Measurements from ENCODE around the gene TIMP3. TPM values are rescaled to one million over a fixed set of nuclear protein-coding genes. Genes with fewer than 3 reads are reported as not detected.

The TIMP3 gene
- total RNA-seq, 2 experiments from 2014 or later: not detected

- Mint-ChIP-seq H3K36me3 (ENCODE audit: low read depth) (no peaks in the 10 kb centered on the region), H3K4me3 (no peak overlapping the region), H3K27ac (no peak overlapping the region), H3K27me3 (ENCODE audit: low read depth) (no peaks in the 10 kb centered on the region), H3K9me3 (ENCODE audit: insufficient read depth) (no peaks in the 10 kb centered on the region), H3K4me1 (ENCODE audit: low read depth) (no peaks in the 10 kb centered on the region)
- POLR2A ChIA-PET: no interaction called here
- CTCF ChIA-PET: interaction anchor here (1.1 kb wide), 1 partner anchor 9 kb away, joined by 3 read pairs; no protein-coding TSS in a partner anchor
- DNase-seq (no peak), ATAC-seq (no peak)
Observed at GRCh38 chr22:32826537-32826936, 25.0 kb downstream of the TIMP3 start.

- Mint-ChIP-seq H3K36me3 (ENCODE audit: low read depth) (no peaks in the 10 kb centered on the region), H3K4me1 (ENCODE audit: low read depth) (peaks cover 4% of the 10 kb centered on the region), H3K9me3 (ENCODE audit: insufficient read depth) (no peaks in the 10 kb centered on the region), H3K27ac (no peak overlapping the region), H3K27me3 (ENCODE audit: low read depth) (no peaks in the 10 kb centered on the region), H3K4me3 (no peak overlapping the region)
- DNase-seq (no peak), ATAC-seq (no peak)
- POLR2A ChIA-PET: no interaction called here
- CTCF ChIA-PET: interaction anchor here (1.1 kb wide), 1 partner anchor 9 kb away, joined by 3 read pairs; no protein-coding TSS in a partner anchor
Observed at GRCh38 chr22:32827049-32827602, 25.6 kb downstream of the TIMP3 start.

GRCh38 chr22:32828150-32828549 lies 26.6 kb downstream of the TIMP3 start:
- ChIA-PET POLR2A (no interaction called here), CTCF (no interaction called here)
- ATAC-seq (no peak), DNase-seq (no peak)
- Mint-ChIP-seq H3K4me1 (ENCODE audit: low read depth) (peaks cover 6% of the 10 kb centered on the region), H3K27ac (no peak overlapping the region), H3K36me3 (ENCODE audit: low read depth) (no peaks in the 10 kb centered on the region), H3K27me3 (ENCODE audit: low read depth) (no peaks in the 10 kb centered on the region), H3K9me3 (ENCODE audit: insufficient read depth) (no peaks in the 10 kb centered on the region), H3K4me3 (no peak overlapping the region)

DNA sequence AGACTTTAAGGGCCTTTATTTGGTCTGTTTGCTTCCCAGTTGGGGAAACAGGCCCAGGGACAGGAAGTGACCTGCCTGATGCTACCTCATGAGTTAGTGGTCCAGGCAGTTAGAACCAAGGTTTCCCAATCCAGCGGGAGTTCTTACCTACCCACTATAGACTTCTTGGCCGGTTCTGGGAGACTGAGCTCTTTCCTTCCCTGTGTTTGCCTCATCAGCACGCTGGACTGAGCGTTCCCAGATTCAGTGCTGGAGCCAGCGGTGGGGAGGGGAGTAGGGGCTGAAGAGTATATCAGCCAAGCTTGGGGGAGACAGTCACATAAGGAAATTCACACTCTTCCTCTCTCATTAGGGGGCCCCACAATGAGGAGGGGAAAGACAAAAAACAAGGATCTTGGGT lies 27.1 kb downstream of the TIMP3 start:
- H3K4me3 Mint-ChIP-seq: no peak overlapping the region
- ATAC-seq (no peak), DNase-seq (no peak)
- ChIA-PET CTCF (interaction anchor here (1.3 kb wide), 1 partner anchor 32 kb away, joined by 3 read pairs; no protein-coding TSS in a partner anchor), POLR2A (no interaction called here)
- no peaks in the 10 kb centered on the region for H3K36me3 Mint-ChIP-seq (ENCODE audit: low read depth)
- H3K9me3 Mint-ChIP-seq (ENCODE audit: insufficient read depth): no peaks in the 10 kb centered on the region
- peaks cover 6% of the 10 kb centered on the region for H3K4me1 Mint-ChIP-seq (ENCODE audit: low read depth)
- no peak overlapping the region for H3K27ac Mint-ChIP-seq
- H3K27me3 Mint-ChIP-seq (ENCODE audit: low read depth): no peaks in the 10 kb centered on the region

GRCh38 chr22:32829451-32829851 lies 27.9 kb downstream of the TIMP3 start:
- no peaks in the 10 kb centered on the region for H3K27me3 Mint-ChIP-seq (ENCODE audit: low read depth)
- no peak overlapping the region for H3K27ac Mint-ChIP-seq
- no peaks in the 10 kb centered on the region for H3K36me3 Mint-ChIP-seq (ENCODE audit: low read depth)
- no peaks in the 10 kb centered on the region for H3K9me3 Mint-ChIP-seq (ENCODE audit: insufficient read depth)
- H3K4me3 Mint-ChIP-seq: no peak overlapping the region
- ATAC-seq: no peak
- no peak for DNase-seq
- CTCF ChIA-PET: interaction anchor here (1.3 kb wide), 1 partner anchor 33 kb away, joined by 3 read pairs; no protein-coding TSS in a partner anchor
- peaks cover 6% of the 10 kb centered on the region for H3K4me1 Mint-ChIP-seq (ENCODE audit: low read depth)
- POLR2A ChIA-PET: interaction anchor here (0.5 kb wide), 1 partner anchor 837 kb away, joined by 4 read pairs; no protein-coding TSS in a partner anchor

DNA sequence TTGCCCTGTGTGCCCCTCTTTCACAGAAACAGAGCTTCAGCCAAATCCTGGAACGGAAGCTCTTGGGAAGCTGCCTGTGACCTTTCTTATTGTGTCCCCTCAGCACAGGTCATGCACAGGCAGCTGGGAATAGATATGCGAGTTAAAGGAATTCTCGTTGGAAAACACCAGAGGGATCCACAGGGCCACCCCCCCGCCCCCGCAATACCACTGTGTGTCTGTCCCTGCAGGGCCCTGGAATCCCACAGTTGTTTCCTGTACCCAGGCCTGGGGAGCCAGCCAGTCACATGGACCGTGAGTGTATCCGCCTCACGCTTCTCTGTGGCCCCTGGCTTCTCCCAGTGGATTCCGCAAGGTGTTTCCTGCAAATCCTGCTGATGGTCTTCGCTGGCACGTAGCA lies 29.0 kb downstream of the TIMP3 start:
- Mint-ChIP-seq H3K27me3 (ENCODE audit: low read depth) (no peaks in the 10 kb centered on the region), H3K27ac (no peak overlapping the region), H3K4me3 (no peak overlapping the region), H3K4me1 (ENCODE audit: low read depth) (peaks cover 6% of the 10 kb centered on the region), H3K9me3 (ENCODE audit: insufficient read depth) (no peaks in the 10 kb centered on the region), H3K36me3 (ENCODE audit: low read depth) (no peaks in the 10 kb centered on the region)
- POLR2A ChIA-PET: no interaction called here
- ATAC-seq (no peak), DNase-seq (no peak)
- CTCF ChIA-PET: no interaction called here

- Mint-ChIP-seq H3K4me3 (no peak overlapping the region), H3K36me3 (ENCODE audit: low read depth) (no peaks in the 10 kb centered on the region)
Observed at GRCh38 chr22:32830957-32831356, 29.5 kb downstream of the TIMP3 start.

DNA sequence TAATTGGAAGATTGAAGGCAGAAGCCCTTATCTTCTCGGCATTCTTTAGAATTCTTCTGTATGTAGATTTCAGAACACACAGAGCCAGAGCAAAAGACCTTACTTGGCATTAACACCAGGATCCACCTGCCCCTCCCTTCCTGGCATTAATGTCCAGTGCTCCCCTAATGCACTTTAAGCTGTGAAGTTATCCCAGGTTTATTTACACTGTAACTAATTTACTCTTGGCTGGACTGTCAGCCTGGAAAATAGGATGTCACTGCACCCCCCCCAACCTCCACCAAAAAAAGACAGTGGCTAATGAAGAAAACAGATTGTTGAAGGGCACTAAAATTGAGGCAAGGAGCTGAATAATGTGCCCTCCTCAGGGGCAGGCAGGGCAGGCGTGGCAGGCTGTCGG lies 30.1 kb downstream of the TIMP3 start:
- ChIA-PET CTCF (no interaction called here), POLR2A (no interaction called here)

More at GRCh38 chr22:32830957-32831356, 29.5 kb downstream of the TIMP3 start:
- H3K9me3 Mint-ChIP-seq (ENCODE audit: insufficient read depth): no peaks in the 10 kb centered on the region
- CTCF ChIA-PET: no interaction called here
- no peak for ATAC-seq
- H3K4me1 Mint-ChIP-seq (ENCODE audit: low read depth): peaks cover 6% of the 10 kb centered on the region
- H3K27ac Mint-ChIP-seq: no peak overlapping the region
- no peak for DNase-seq
- no peaks in the 10 kb centered on the region for H3K27me3 Mint-ChIP-seq (ENCODE audit: low read depth)
- POLR2A ChIA-PET: no interaction called here

DNA sequence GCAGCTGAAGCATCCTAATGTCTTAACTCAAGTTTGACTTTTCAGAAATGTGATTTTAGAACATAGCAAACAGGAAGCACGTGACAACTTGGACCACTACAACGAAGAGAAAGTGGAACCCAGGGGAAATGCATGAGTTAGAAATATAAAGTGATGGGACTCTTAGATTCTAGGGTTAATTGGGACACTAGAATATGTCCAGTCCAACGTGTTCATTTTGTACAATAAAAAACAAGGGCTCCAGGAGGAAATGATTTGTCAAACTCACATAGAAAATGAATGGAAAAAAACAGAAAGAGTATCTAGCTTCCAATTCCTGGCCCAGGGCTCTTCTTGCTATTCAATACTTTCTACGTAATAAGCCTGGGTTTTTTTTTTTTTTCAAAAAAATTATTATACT lies 30.7 kb downstream of the TIMP3 start:
- Mint-ChIP-seq H3K36me3 (ENCODE audit: low read depth) (no peaks in the 10 kb centered on the region), H3K27me3 (ENCODE audit: low read depth) (no peaks in the 10 kb centered on the region), H3K27ac (no peak overlapping the region), H3K4me1 (ENCODE audit: low read depth) (peaks cover 6% of the 10 kb centered on the region), H3K4me3 (no peak overlapping the region), H3K9me3 (ENCODE audit: insufficient read depth) (no peaks in the 10 kb centered on the region)
- ChIA-PET CTCF (no interaction called here), POLR2A (interaction anchor here (0.6 kb wide), 1 partner anchor 356 kb away, joined by 3 read pairs; no protein-coding TSS in a partner anchor)
- no peak for DNase-seq
- no peak for ATAC-seq

More for the DNA sequence above, 30.1 kb downstream of the TIMP3 start:
- H3K4me1 Mint-ChIP-seq (ENCODE audit: low read depth): peaks cover 6% of the 10 kb centered on the region
- H3K36me3 Mint-ChIP-seq (ENCODE audit: low read depth): no peaks in the 10 kb centered on the region
- DNase-seq (no peak), ATAC-seq (no peak)
- H3K9me3 Mint-ChIP-seq (ENCODE audit: insufficient read depth): no peaks in the 10 kb centered on the region
- no peaks in the 10 kb centered on the region for H3K27me3 Mint-ChIP-seq (ENCODE audit: low read depth)
- H3K4me3 Mint-ChIP-seq: no peak overlapping the region
- H3K27ac Mint-ChIP-seq: no peak overlapping the region

DNA sequence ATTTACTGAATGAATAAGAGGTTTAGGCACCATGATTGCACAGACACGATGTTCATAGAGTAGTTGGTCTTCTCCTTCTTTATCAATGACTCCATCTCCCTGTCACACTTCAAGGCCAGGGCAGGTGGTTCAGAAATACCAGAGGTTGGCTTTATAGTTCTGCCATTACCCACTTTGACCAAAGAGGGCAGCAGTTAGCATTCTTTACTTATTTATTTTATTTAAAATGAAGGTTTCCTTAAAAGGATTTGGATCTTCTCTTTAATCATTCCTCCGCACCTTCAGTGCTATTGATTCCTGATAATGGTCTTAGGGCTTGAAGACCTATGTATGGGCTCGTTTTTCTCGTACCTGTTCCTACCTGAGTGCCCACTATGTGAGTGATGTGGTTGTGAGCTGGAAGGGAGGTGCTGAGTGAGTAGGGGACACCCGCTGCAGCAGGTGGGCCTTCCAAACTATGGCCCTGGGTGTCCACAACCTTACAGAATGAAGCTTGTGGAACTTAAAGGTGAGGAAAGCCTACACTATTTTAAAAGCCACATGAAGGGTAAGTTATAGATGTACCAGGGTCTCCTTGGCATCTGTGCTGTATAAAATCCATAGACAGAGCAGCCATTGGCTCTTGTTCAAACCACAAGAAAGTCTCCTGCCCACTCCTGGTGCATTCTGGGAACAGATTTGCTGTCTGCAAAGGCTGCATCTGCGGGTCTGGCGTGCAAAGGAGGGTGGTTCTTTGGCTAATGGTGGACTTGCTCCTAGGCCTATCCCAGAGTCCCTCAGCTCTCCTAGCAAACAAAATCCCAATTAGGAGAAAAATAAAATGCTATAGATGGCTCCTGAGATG lies 35.0 kb downstream of the TIMP3 start:
- Mint-ChIP-seq H3K4me3 (no peak overlapping the region), H3K27ac (no peak overlapping the region), H3K9me3 (ENCODE audit: insufficient read depth) (no peaks in the 10 kb centered on the region), H3K36me3 (ENCODE audit: low read depth) (no peaks in the 10 kb centered on the region), H3K27me3 (ENCODE audit: low read depth) (no peaks in the 10 kb centered on the region), H3K4me1 (ENCODE audit: low read depth) (peaks cover 6% of the 10 kb centered on the region)
- ChIA-PET POLR2A (no interaction called here), CTCF (interaction anchor here (0.8 kb wide), 1 partner anchor 10 kb away, joined by 3 read pairs; no protein-coding TSS in a partner anchor)
- no peak for DNase-seq
- no peak for ATAC-seq

GRCh38 chr22:32837142-32837541 lies 35.6 kb downstream of the TIMP3 start:
- CTCF ChIA-PET: no interaction called here

DNA sequence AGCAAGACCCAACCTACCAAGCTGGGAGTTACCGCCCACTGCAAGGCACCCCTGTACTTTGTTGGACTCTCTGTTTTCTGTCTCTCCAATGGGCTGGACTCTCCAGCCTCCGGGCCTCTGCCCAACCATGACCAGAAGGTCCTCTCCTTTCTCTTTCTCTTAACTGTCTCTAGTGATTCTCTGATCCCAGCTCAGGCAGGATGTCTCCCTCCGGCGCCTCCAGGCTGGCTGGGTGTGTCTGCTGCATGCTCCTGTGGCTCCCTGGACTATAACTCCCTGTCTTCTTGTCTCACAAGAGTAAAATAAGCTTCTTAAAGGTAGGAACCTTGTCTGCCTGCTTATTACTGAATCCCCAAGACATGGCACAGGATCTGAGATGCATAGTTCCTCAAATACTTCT lies 36.3 kb downstream of the TIMP3 start:
- CTCF ChIA-PET: no interaction called here

More at GRCh38 chr22:32837142-32837541, 35.6 kb downstream of the TIMP3 start:
- Mint-ChIP-seq H3K27ac (no peak overlapping the region), H3K36me3 (ENCODE audit: low read depth) (no peaks in the 10 kb centered on the region), H3K9me3 (ENCODE audit: insufficient read depth) (no peaks in the 10 kb centered on the region), H3K4me3 (no peak overlapping the region), H3K4me1 (ENCODE audit: low read depth) (peaks cover 1% of the 10 kb centered on the region), H3K27me3 (ENCODE audit: low read depth) (no peaks in the 10 kb centered on the region)
- DNase-seq (no peak), ATAC-seq (no peak)
- POLR2A ChIA-PET: no interaction called here

More for the DNA sequence above, 36.3 kb downstream of the TIMP3 start:
- Mint-ChIP-seq H3K4me3 (no peak overlapping the region), H3K27me3 (ENCODE audit: low read depth) (no peaks in the 10 kb centered on the region), H3K36me3 (ENCODE audit: low read depth) (no peaks in the 10 kb centered on the region), H3K27ac (no peak overlapping the region), H3K9me3 (ENCODE audit: insufficient read depth) (no peaks in the 10 kb centered on the region), H3K4me1 (ENCODE audit: low read depth) (no peaks in the 10 kb centered on the region)
- POLR2A ChIA-PET: no interaction called here
- ATAC-seq (no peak), DNase-seq (no peak)
